OCI-LY7 (cell line): ENCODE measurements around the gene ICAM1. TPM values are rescaled to one million over a fixed set of nuclear protein-coding genes. Genes with fewer than 3 reads are reported as not detected.
A peak's percentile ranks its signal among the peaks of the same experiment; 100 is the strongest.

Experiments used
- BruUV-seq: library from RNA; stranded (reverse); fragments of 400-500 nt; replicated peaks from 2 replicates; lab custom pipeline; 2021; lab: Mats Ljungman, UMichigan
- CTCF ChIA-PET: fragments of 300-600 bp; sonication (Branson Sonifier 250); formaldehyde crosslinking; loops from one replicate; lab custom pipeline; 2022; ENCODE audit warnings: antibody characterized with exemption; ENCODE audit not compliant: unreplicated experiment; lab: Charles Lee
- POLR2A ChIA-PET: fragments of 300-600 bp; sonication (Branson Sonifier 250); formaldehyde crosslinking; loops from one replicate; lab custom pipeline; 2022; ENCODE audit warnings: antibody characterized with exemption; lab: Charles Lee
- DNase-seq: peaks from one replicate; pipeline ENCODE4 v3.0.0-alpha.2; 2015; ENCODE audit warnings: low spot score
- H2AFZ ChIP-seq: fragments of 200-600 bp; sonication (generic), shearing (Covaris generic); 2 replicates; pipeline ENCODE4 v1.6.1; 2014; ENCODE audit warnings: mild to moderate bottlenecking, antibody characterized with exemption, low read length, moderate library complexity
- H3K27ac ChIP-seq: fragments of 200-600 bp; sonication (generic); 2 replicates; pipeline ENCODE4 v1.5.1; 2014; ENCODE audit warnings: mixed run types, low read depth, mild to moderate bottlenecking, moderate library complexity, low read length, inconsistent platforms; ENCODE audit not compliant: poor library complexity, severe bottlenecking
- H3K36me3 ChIP-seq: fragments of 200-600 bp; sonication (generic); 2 replicates; pipeline ENCODE4 v1.6.1; 2014; ENCODE audit warnings: mild to moderate bottlenecking, antibody characterized with exemption, low read length, moderate library complexity, mixed read lengths; ENCODE audit not compliant: insufficient read depth
- H3K4me1 ChIP-seq: fragments of 200-600 bp; sonication (generic); 2 replicates; pipeline ENCODE4 v1.5.1; 2014; ENCODE audit warnings: mild to moderate bottlenecking, low read length; ENCODE audit not compliant: insufficient read depth, poor library complexity, severe bottlenecking
- H3K4me2 ChIP-seq: fragments of 200-600 bp; sonication (generic); 2 replicates; pipeline ENCODE4 v1.6.1; 2014; ENCODE audit warnings: mild to moderate bottlenecking, low read length
- H3K4me3 ChIP-seq: fragments of 200-600 bp; sonication (generic); 2 replicates; pipeline ENCODE4 v1.5.1; 2014; ENCODE audit warnings: mild to moderate bottlenecking, low read depth, low read length; ENCODE audit not compliant: poor library complexity, severe bottlenecking
- H3K79me2 ChIP-seq: fragments of 200-600 bp; sonication (generic); 2 replicates; pipeline ENCODE4 v1.6.1; 2016; ENCODE audit warnings: low read depth, mild to moderate bottlenecking, low read length, moderate library complexity, mixed read lengths; ENCODE audit not compliant: insufficient read depth
- H3K9me2 ChIP-seq: fragments of 200-600 bp; sonication (generic); 2 replicates; pipeline ENCODE4 v1.6.1; 2016; ENCODE audit warnings: mild to moderate bottlenecking, low read length, mixed read lengths; ENCODE audit not compliant: insufficient read depth
- H3K9me3 ChIP-seq: fragments of 200-600 bp; sonication (generic); 2 replicates; pipeline ENCODE4 v1.6.1; 2014; ENCODE audit warnings: mild to moderate bottlenecking, mixed run types, low read length, mixed read lengths
- H4K20me1 ChIP-seq: fragments of 200-600 bp; sonication (generic); 2 replicates; pipeline ENCODE4 v1.6.1; 2014; ENCODE audit warnings: mild to moderate bottlenecking, antibody characterized with exemption, low read length, moderate library complexity, mixed read lengths; ENCODE audit not compliant: insufficient read depth
- EZH2phosphoT487 ChIP-seq: fragments of 200-600 bp; sonication (generic); IDR thresholded peaks from 2 replicates; pipeline ENCODE4 v1.6.1; 2018; ENCODE audit warnings: low read depth, borderline replicate concordance, mild to moderate bottlenecking, mixed run types, antibody characterized with exemption, low read length, moderate library complexity, mixed read lengths
- intact Hi-C: fragments of 100-400 bp; cut with micrococcal nuclease; formaldehyde crosslinking; loops from one replicate; pipeline ENCODE4 v1.10.0; 2022; ENCODE audit not compliant: unreplicated experiment
- total RNA-seq, 2 experiments: library from RNA; depleted of rRNA in 1 of 2; stranded (reverse); fragments of >200 nt in 1 of 2; shearing (Covaris generic) in 1 of 2; gene quantifications; 2 replicates each; pipeline ENCODE4 v1.2.3, GENCODE V29; 2014 to 2022
- TF ChIP-seq, protein P1 (sequence below): fragments of 200-600 bp; sonication (generic); conservative IDR thresholded peaks from 2 replicates; pipeline ENCODE4 v1.5.1; 2014; ENCODE audit warnings: mild to moderate bottlenecking, antibody characterized with exemption, low read length, moderate library complexity, mixed read lengths

Gene ICAM1
- total RNA-seq, 2 experiments from 2014 or later, result 12.0 to 13.4 TPM

DNA sequence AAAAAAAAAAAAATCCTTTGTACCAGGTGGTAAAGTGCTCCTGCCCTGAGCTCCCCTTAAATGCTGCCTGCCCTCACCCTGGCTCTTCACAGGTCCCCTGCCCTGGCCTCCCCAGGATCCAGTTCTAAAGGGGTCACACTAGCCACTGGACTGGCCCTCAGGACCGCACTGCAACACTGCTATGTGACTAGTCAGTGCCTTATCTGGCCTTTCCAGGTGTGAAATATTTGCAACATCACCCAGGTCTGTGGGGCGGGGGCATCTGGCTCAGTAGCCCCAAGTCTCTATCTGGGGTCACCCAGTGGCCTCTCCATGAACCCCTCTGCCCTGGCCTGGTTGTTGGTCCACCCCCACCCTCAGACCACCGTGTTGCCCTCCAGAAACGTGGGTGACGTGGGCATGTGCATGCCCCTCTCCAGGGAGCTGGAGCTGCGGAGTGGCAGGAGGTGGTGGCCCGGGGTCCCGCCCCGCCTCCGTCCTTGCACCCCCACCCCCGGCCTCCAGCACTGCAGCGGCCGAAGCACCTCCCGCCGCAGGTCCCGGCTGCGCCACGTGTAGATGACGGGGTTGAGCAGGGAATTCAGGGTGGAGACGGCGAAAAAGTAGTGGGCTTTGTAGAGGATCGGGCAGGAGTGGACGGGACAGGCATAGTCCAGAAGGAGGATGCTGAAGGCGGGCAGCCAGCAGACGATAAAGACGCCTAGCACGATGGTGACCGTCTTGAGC is 47.3 kb upstream of the ICAM1 start:
- Histone ChIP-seq H3K9me2 (no peaks in the 10 kb centered on the region), H3K36me3 (peaks cover 81% of the 10 kb centered on the region), H3K4me1 (peaks cover 100% of the 10 kb centered on the region), H3K4me3 (peak overlapping the region; percentile 22), H2AFZ (no peak overlapping the region), H4K20me1 (no peaks in the 10 kb centered on the region), H3K79me2 (peaks cover 85% of the 10 kb centered on the region), H3K27ac (peak overlapping the region; percentile 93), H3K9me3 (no peaks in the 10 kb centered on the region), H3K4me2 (peak overlapping the region; percentile 59)
- DNase-seq, result no peak
- ChIA-PET CTCF (no interaction called here), POLR2A (interaction anchor here (0.7 to 0.9 kb wide), 2 partner anchors 15 to 18 kb away, joined by 3 read pairs; no protein-coding TSS in a partner anchor)
- TF ChIP-seq EZH2phosphoT487, result no peak
- TF ChIP-seq, protein P1, sequence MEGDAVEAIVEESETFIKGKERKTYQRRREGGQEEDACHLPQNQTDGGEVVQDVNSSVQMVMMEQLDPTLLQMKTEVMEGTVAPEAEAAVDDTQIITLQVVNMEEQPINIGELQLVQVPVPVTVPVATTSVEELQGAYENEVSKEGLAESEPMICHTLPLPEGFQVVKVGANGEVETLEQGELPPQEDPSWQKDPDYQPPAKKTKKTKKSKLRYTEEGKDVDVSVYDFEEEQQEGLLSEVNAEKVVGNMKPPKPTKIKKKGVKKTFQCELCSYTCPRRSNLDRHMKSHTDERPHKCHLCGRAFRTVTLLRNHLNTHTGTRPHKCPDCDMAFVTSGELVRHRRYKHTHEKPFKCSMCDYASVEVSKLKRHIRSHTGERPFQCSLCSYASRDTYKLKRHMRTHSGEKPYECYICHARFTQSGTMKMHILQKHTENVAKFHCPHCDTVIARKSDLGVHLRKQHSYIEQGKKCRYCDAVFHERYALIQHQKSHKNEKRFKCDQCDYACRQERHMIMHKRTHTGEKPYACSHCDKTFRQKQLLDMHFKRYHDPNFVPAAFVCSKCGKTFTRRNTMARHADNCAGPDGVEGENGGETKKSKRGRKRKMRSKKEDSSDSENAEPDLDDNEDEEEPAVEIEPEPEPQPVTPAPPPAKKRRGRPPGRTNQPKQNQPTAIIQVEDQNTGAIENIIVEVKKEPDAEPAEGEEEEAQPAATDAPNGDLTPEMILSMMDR, result no peak
- BruUV-seq, result no TSS peak
- intact Hi-C loops, result no loop called here

DNA sequence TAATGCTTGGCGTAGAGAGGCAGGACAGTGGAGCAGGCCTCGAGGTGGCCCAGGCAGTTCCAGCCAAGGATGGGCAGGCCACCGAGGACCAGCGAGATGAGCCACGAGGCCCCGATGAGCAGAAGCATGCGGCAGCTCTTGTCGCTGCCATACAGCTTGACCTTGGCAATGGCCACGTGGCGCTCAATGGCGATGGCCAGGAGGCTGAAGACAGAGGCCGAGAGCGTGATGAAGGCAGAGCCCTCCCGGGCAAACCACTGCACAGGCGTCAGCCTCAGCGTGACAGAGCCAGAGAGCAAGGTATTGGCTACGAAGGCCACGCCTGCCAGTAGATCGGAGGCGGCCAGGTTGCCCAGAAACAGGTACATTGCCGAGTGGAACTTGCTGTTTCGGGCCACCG is 46.6 kb upstream of the ICAM1 start:
- Histone ChIP-seq H3K4me2 (no peak overlapping the region; the same call in 1 of the 2 replicates), H3K9me2 (no peaks in the 10 kb centered on the region), H3K79me2 (peaks cover 86% of the 10 kb centered on the region), H3K4me3 (no peak overlapping the region), H4K20me1 (no peaks in the 10 kb centered on the region), H3K4me1 (peaks cover 99% of the 10 kb centered on the region), H2AFZ (no peak overlapping the region), H3K36me3 (peaks cover 80% of the 10 kb centered on the region), H3K9me3 (no peaks in the 10 kb centered on the region), H3K27ac (peak overlapping the region; percentile 95)
- CTCF ChIA-PET, result no interaction called here
- no peak for DNase-seq
- intact Hi-C loops, result no loop called here
- BruUV-seq, result no TSS peak
- POLR2A ChIA-PET, result no interaction called here
- TF ChIP-seq, protein P1, result no peak
- TF ChIP-seq EZH2phosphoT487, result no peak

DNA sequence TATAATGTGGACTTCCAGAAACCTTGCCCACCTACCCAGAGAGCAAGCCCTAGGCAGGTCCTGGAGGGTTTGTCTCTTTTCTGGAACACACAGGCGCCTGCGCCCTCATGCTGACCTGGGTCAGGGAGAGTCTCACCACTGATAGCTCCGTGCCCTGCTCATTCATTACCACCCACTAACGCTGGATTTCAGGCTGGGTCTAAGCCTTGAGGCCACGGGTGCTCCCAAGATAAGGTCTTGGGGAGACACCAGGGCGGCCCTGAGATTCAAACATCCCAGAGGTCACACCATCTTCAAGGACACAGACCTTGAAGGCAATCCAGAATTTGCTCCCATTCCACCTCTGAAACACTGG is 44.9 kb upstream of the ICAM1 start:
- Histone ChIP-seq H3K4me3 (peak overlapping the region; percentile 61), H3K27ac (peak overlapping the region; percentile 95), H3K4me2 (peak overlapping the region; percentile 95), H3K36me3 (peaks cover 85% of the 10 kb centered on the region), H3K9me3 (no peaks in the 10 kb centered on the region), H3K9me2 (no peaks in the 10 kb centered on the region), H3K79me2 (peaks cover 96% of the 10 kb centered on the region), H4K20me1 (no peaks in the 10 kb centered on the region), H2AFZ (no peak overlapping the region), H3K4me1 (peaks cover 85% of the 10 kb centered on the region)
- no peak for DNase-seq
- TF ChIP-seq EZH2phosphoT487, result no peak
- TF ChIP-seq, protein P1, result no peak
- CTCF ChIA-PET, result no interaction called here
- intact Hi-C loops, result no loop called here
- BruUV-seq, result no TSS peak
- POLR2A ChIA-PET, result interaction anchor here (1.0 to 1.6 kb wide), 3 partner anchors 12 to 99 kb away, joined by 3 to 8 read pairs (median 5); no protein-coding TSS in a partner anchor
